ENCODE data around the gene LAT.
"Not testable (repeated sequence)": the region's sequence is repeated elsewhere in the genome, so short reads cannot be mapped to it uniquely, and the experiment has no call there.

The LAT gene

GRCh38 chr16:28998837-28999236 is 14.0 kb downstream of the LAT start:
- no peak overlapping the region for H3K4me3 ChIP-seq
- no peak overlapping the region for H3K27ac ChIP-seq

- Histone ChIP-seq H3K27ac (no peak overlapping the region), H3K4me3 (no peak overlapping the region)
These were observed 14.7 kb downstream of the LAT start for GRCh38 chr16:28999577-28999976.

GRCh38 chr16:29000019-29000418 is 15.2 kb downstream of the LAT start:
- Histone ChIP-seq H3K27ac (no peak overlapping the region), H3K4me3 (no peak overlapping the region)

GRCh38 chr16:29004496-29005139 is 19.8 kb downstream of the LAT start:
- not testable (repeated sequence) for H3K27ac ChIP-seq, H3K4me3 ChIP-seq

- Histone ChIP-seq H3K27ac (peak overlapping the region in 9 of 21 experiments; percentile 13 to 88 (median 57)), H3K4me3 (no peak overlapping the region)
These were observed 23.1 kb downstream of the LAT start for GRCh38 chr16:29007730-29008593.

GRCh38 chr16:29009050-29009837 is 24.4 kb downstream of the LAT start:
- H3K27ac ChIP-seq, result peak overlapping the region in 10 of 21 experiments; percentile 3 to 88 (median 57)
- H3K4me3 ChIP-seq, result no peak overlapping the region

- peak overlapping the region in 6 of 21 experiments; percentile 34 to 88 (median 58) for H3K27ac ChIP-seq
- no peak overlapping the region for H3K4me3 ChIP-seq
These were observed 24.9 kb downstream of the LAT start for GRCh38 chr16:29009838-29010166.

GRCh38 chr16:29011112-29011511 is 26.3 kb downstream of the LAT start:
- Histone ChIP-seq H3K4me3 (no peak overlapping the region), H3K27ac (peak overlapping the region in 2 of 21 experiments; percentile 50 to 84)

- Histone ChIP-seq H3K4me3 (no peak overlapping the region), H3K27ac (peak overlapping the region in 4 of 21 experiments; percentile 29 to 84 (median 64))
These were observed 27.0 kb downstream of the LAT start for GRCh38 chr16:29011851-29012250.

GRCh38 chr16:29012913-29013553 is 28.2 kb downstream of the LAT start:
- H3K27ac ChIP-seq, result peak overlapping the region in 8 of 21 experiments; percentile 22 to 84 (median 44)
- H3K4me3 ChIP-seq, result no peak overlapping the region

GRCh38 chr16:29014561-29015069 is 29.8 kb downstream of the LAT start:
- Histone ChIP-seq H3K4me3 (no peak overlapping the region), H3K27ac (peak overlapping the region in 1 of 21 experiments; percentile 84)

- Histone ChIP-seq H3K4me3 (no peak overlapping the region), H3K27ac (no peak overlapping the region)
These were observed 37.3 kb downstream of the LAT start for GRCh38 chr16:29022196-29022595.

- H3K4me3 ChIP-seq, result no peak overlapping the region
These were observed 38.7 kb downstream of the LAT start for GRCh38 chr16:29023279-29024277.

GRCh38 chr16:29024278-29024677 is 39.4 kb downstream of the LAT start:
- Histone ChIP-seq H3K4me3 (no peak overlapping the region), H3K27ac (peak overlapping the region in 1 of 21 experiments; percentile 46)

More at GRCh38 chr16:29023279-29024277, 38.7 kb downstream of the LAT start:
- peak overlapping the region in 1 of 21 experiments; percentile 46 for H3K27ac ChIP-seq

- Histone ChIP-seq H3K4me3 (no peak overlapping the region), H3K27ac (peak overlapping the region in 1 of 21 experiments; percentile 46)
These were observed 40.4 kb downstream of the LAT start for GRCh38 chr16:29025218-29025617.

GRCh38 chr16:29025735-29026134 is 40.9 kb downstream of the LAT start:
- Histone ChIP-seq H3K27ac (peak overlapping the region in 1 of 21 experiments; percentile 46), H3K4me3 (no peak overlapping the region)

GRCh38 chr16:29028457-29029167 is 43.8 kb downstream of the LAT start:
- Histone ChIP-seq H3K27ac (peak overlapping the region in 8 of 21 experiments; percentile 25 to 76 (median 54)), H3K4me3 (no peak overlapping the region)
